ENCODE data around the gene RTCA. TPM values are rescaled to one million over a fixed set of nuclear protein-coding genes. Genes with fewer than 3 reads are reported as not detected.

The RTCA gene
- total RNA-seq (10 to 100 TPM; 24.0 to 33.4 (median 33.0) TPM), polyA plus RNA-seq (10 to 100 TPM; 26.5 to 56.6 (median 38.3) TPM)
- long read RNA-seq, donor 1, transcript RTCA-203 (11 exons, 2,535 nt): major isoform, 22 of 27 reads
- long read RNA-seq, donor 1, partial matches to known transcripts: 1 of 27 reads
- long read RNA-seq, donor 1, other reads (novel, unspliced or antisense): 3 of 27 reads
- long read RNA-seq, donor 2, transcript RTCA-203 (11 exons, 2,535 nt): major isoform, 33 of 56 reads
- long read RNA-seq, donor 2, partial matches to known transcripts: 1 of 56 reads
- long read RNA-seq, donor 2, other reads (novel, unspliced or antisense): 19 of 56 reads

- DNase-seq: peak; percentile 98 to 99
- peak within 1 kb of the TSS; percentile 97 for H3K4me3 ChIP-seq
- no peak for TF ChIP-seq CTCF (IDR thresholded peaks at IDR 0.05)
- peaks cover 11% of the 10 kb centered on the region for H3K4me1 ChIP-seq
- intact Hi-C loops (cut with DNase I): loop anchor here in 1 of 2 donors (2.0 to 10.0 kb wide), 2 partner anchors 87 to 189 kb away; partner anchors contain the start of gene CDC14A
- peak within 1 kb of the TSS; percentile 87 for H3K27ac ChIP-seq
- peak; percentile 99 to 100 (median 99) for ATAC-seq
- H3K36me3 ChIP-seq (ENCODE audit: insufficient read depth in 1 of 2, low read depth in 1 of 2): peaks cover 4 to 45% of the 10 kb centered on the region in 2 donors
- 0 to 1% (median 0%) methylated on average over 46 to 53 of the region's 53 CpGs for WGBS, 3 donors
- H3K27me3 ChIP-seq (ENCODE audit: insufficient read depth in 3 of 3, low read length in 2 of 3): no peaks in the 10 kb centered on the region
- no peaks in the 10 kb centered on the region for H3K9me3 ChIP-seq
Measured at GRCh38 chr1:100265931-100266740, at the start of gene RTCA. Gene RTCA (plus strand): TSS chr1:100266216. CDS start chr1:100266376, 160 bp downstream.

GRCh38 chr1:100217834-100218233 lies 48.2 kb upstream of the RTCA start:
- no peak for DNase-seq
- peaks cover 3 to 77% of the 10 kb centered on the region in 2 donors for H3K36me3 ChIP-seq (ENCODE audit: insufficient read depth in 1 of 2, low read depth in 1 of 2)

GRCh38 chr1:100219457-100219856 lies 46.6 kb upstream of the RTCA start:
- DNase-seq: no peak
- Histone ChIP-seq H3K4me1 (peaks cover 8% of the 10 kb centered on the region), H3K27ac (no peak overlapping the region), H3K9me3 (no peaks in the 10 kb centered on the region), H3K36me3 (ENCODE audit: insufficient read depth in 1 of 2, low read depth in 1 of 2) (peaks cover under 1 to 65% of the 10 kb centered on the region in 2 donors), H3K4me3 (no peak overlapping the region), H3K27me3 (ENCODE audit: insufficient read depth in 3 of 3, low read length in 2 of 3) (no peaks in the 10 kb centered on the region)
- intact Hi-C loops (cut with DNase I): no loop called here
- TF ChIP-seq CTCF (IDR thresholded peaks at IDR 0.05): no peak
- 75 to 81% (median 77%) methylated on average over 6 of the region's 6 CpGs for WGBS, 3 donors
- no peak for ATAC-seq

More at GRCh38 chr1:100217834-100218233, 48.2 kb upstream of the RTCA start:
- intact Hi-C loops (cut with DNase I): no loop called here
- H3K27me3 ChIP-seq (ENCODE audit: insufficient read depth in 3 of 3, low read length in 2 of 3): no peaks in the 10 kb centered on the region
- TF ChIP-seq CTCF (IDR thresholded peaks at IDR 0.05): no peak
- no peak overlapping the region for H3K27ac ChIP-seq
- 36 to 41% (median 41%) methylated on average over 2 of the region's 2 CpGs for WGBS, 3 donors
- peak in 3 of 4 donors; percentile 39 to 78 (median 70) for ATAC-seq
- H3K4me1 ChIP-seq: peaks cover 8% of the 10 kb centered on the region
- H3K4me3 ChIP-seq: no peak overlapping the region
- no peaks in the 10 kb centered on the region for H3K9me3 ChIP-seq

- ATAC-seq (no peak), DNase-seq (no peak)
- Histone ChIP-seq H3K9me3 (no peaks in the 10 kb centered on the region), H3K27me3 (ENCODE audit: insufficient read depth in 3 of 3, low read length in 2 of 3) (no peaks in the 10 kb centered on the region), H3K4me3 (no peak overlapping the region), H3K27ac (no peak overlapping the region), H3K4me1 (peaks cover 8% of the 10 kb centered on the region), H3K36me3 (ENCODE audit: insufficient read depth in 1 of 2, low read depth in 1 of 2) (peaks cover 0 to 61% of the 10 kb centered on the region in 2 donors)
- 98% methylated on average over 2 of the region's 2 CpGs for WGBS, 3 donors
- intact Hi-C loops (cut with DNase I): no loop called here
- no peak for TF ChIP-seq CTCF (IDR thresholded peaks at IDR 0.05)
Measured at GRCh38 chr1:100219883-100220282, 46.1 kb upstream of the RTCA start.
